HCT116 (cell line): Measurements from ENCODE around the gene C2CD3. TPM values are rescaled to one million over a fixed set of nuclear protein-coding genes. Genes with fewer than 3 reads are reported as not detected.

ENCODE experiments used
- ATAC-seq: fragments of 200-7000 bp; cut with Tn5 transposase; 2 replicates; pipeline ENCODE4 v1.9.1; 2020; ENCODE audit warnings: mild to moderate bottlenecking, moderate library complexity
- BruUV-seq: library from RNA; stranded (reverse); fragments of 400-500 nt; replicated peaks from 2 replicates; lab custom pipeline; 2021; lab: Mats Ljungman, UMichigan
- CTCF ChIA-PET: fragments of 300-600 bp; sonication (Branson Sonifier 250); formaldehyde crosslinking; loops from one replicate; lab custom pipeline; 2021; ENCODE audit warnings: antibody characterized with exemption; lab: Charles Lee
- POLR2A ChIA-PET: fragments of 300-600, 350-600 bp; sonication (Branson Sonifier 250); formaldehyde crosslinking; loops from one replicate; lab custom pipeline; 2021; ENCODE audit warnings: antibody characterized with exemption; lab: Charles Lee
- RAD21 ChIA-PET, 2 experiments: fragments of 300-600 bp; sonication (Branson Sonifier 250); formaldehyde crosslinking; loops; one replicate each; lab custom pipeline; 2023; ENCODE audit warnings: low total read pairs in 2 of 2; ENCODE audit not compliant: uncharacterized antibody in 2 of 2, unreplicated experiment in 2 of 2, low non-redundant PET in 1 of 2; lab: Charles Lee
- DNase-seq: peaks from one replicate; pipeline ENCODE4 v3.0.0-alpha.2; 2010; ENCODE audit warnings: low read depth, low spot score
- H2AFZ ChIP-seq: fragments of 200-600 bp; shearing (Covaris generic), sonication (generic); 2 replicates; pipeline ENCODE4 v1.6.1; 2017; ENCODE audit warnings: low read depth, mixed run types, mixed read lengths, antibody characterized with exemption, low read length; ENCODE audit not compliant: poor library complexity, severe bottlenecking
- H3K27ac ChIP-seq: 2 replicates; pipeline ENCODE4 v1.5.1; 2012; ENCODE audit warnings: low read depth, low read length
- H3K27me3 ChIP-seq: fragments of 200-600 bp; sonication (generic); 2 replicates; pipeline ENCODE4 v1.6.1; 2016; ENCODE audit warnings: mixed run types, low read length, mixed read lengths; ENCODE audit not compliant: insufficient read depth
- H3K36me3 ChIP-seq, 2 experiments: fragments of 200-500 bp in 1 of 2; fragments of 200-600 bp in 1 of 2; sonication (Bioruptor generic) in 1 of 2; sonication (generic) in 1 of 2; 2 replicates each; pipeline versions ENCODE4 v1.5.1 to v1.6.1; 2014 to 2016; ENCODE audit warnings: low read length in 2 of 2, inconsistent platforms in 1 of 2, mixed read lengths in 1 of 2, mixed run types in 1 of 2; ENCODE audit not compliant: insufficient read depth in 2 of 2, control insufficient read depth in 1 of 2
- H3K4me1 ChIP-seq, 2 experiments: fragments of 200-600 bp in 1 of 2; sonication (generic) in 1 of 2; 2 replicates each; pipeline versions ENCODE4 v1.5.1 to v1.6.1; 2012 to 2017; ENCODE audit warnings: low read length in 2 of 2, inconsistent platforms in 1 of 2, mild to moderate bottlenecking in 1 of 2, mixed read lengths in 1 of 2, mixed run types in 1 of 2, moderate library complexity in 1 of 2; ENCODE audit not compliant: insufficient read depth in 2 of 2, control insufficient read depth in 1 of 2
- H3K4me2 ChIP-seq: fragments of 200-600 bp; sonication (generic); 2 replicates; pipeline ENCODE4 v1.6.1; 2017; ENCODE audit warnings: mixed run types, low read length, mixed read lengths
- H3K4me3 ChIP-seq, 2 experiments: fragments of 200-600 bp in 1 of 2; sonication (generic) in 1 of 2; replicated peaks in 1 of 2; 2 replicates each; pipeline ENCODE4 v1.5.1; 2011 to 2016; ENCODE audit warnings: low read length in 2 of 2, control low read depth in 1 of 2, low read depth in 1 of 2, mild to moderate bottlenecking in 1 of 2, mixed read lengths in 1 of 2, mixed run types in 1 of 2
- H3K79me2 ChIP-seq: fragments of 200-600 bp; sonication (generic); 2 replicates; pipeline ENCODE4 v1.6.1; 2017; ENCODE audit warnings: mild to moderate bottlenecking, mixed run types, low read length, moderate library complexity, mixed read lengths; ENCODE audit not compliant: insufficient read depth
- H3K9ac ChIP-seq: fragments of 200-600 bp; sonication (generic); 2 replicates; pipeline ENCODE4 v1.6.1; 2016; ENCODE audit warnings: low read length, mixed read lengths
- H3K9me2 ChIP-seq: fragments of 200-600 bp; sonication (generic), shearing (Covaris generic); 2 replicates; pipeline ENCODE4 v1.6.1; 2017; ENCODE audit warnings: mixed run types, mild to moderate bottlenecking, moderate library complexity; ENCODE audit not compliant: insufficient read depth
- H3K9me3 ChIP-seq, 2 experiments: fragments of 200-500 bp in 1 of 2; fragments of 200-600 bp in 1 of 2; sonication (Bioruptor generic) in 1 of 2; sonication (generic) in 1 of 2; 2 replicates each; pipeline ENCODE4 v1.6.1; 2014 to 2017; ENCODE audit warnings: low read length in 2 of 2, mixed read lengths in 2 of 2, inconsistent platforms in 1 of 2, low read depth in 1 of 2, mild to moderate bottlenecking in 1 of 2, mixed run types in 1 of 2, moderate library complexity in 1 of 2; ENCODE audit not compliant: control insufficient read depth in 1 of 2, insufficient read depth in 1 of 2
- H4K20me1 ChIP-seq: fragments of 200-600 bp; sonication (generic), shearing (Covaris generic); 2 replicates; pipeline ENCODE4 v1.6.1; 2017; ENCODE audit warnings: mixed run types, mild to moderate bottlenecking, moderate library complexity; ENCODE audit not compliant: insufficient read depth
- EZH2 ChIP-seq: fragments of 200-600 bp; sonication (generic); IDR thresholded peaks from 2 replicates; pipeline ENCODE4 v1.6.1; 2017; ENCODE audit warnings: antibody characterized with exemption, mixed run types
- FOSL1 ChIP-seq: IDR thresholded peaks from 2 replicates; pipeline ENCODE4 v1.6.1; 2012; ENCODE audit warnings: low read depth
- MAX ChIP-seq: IDR thresholded peaks from 2 replicates; pipeline ENCODE4 v1.6.1; 2012
- RAD21 ChIP-seq: IDR thresholded peaks from 2 replicates; pipeline ENCODE4 v1.6.1; 2012; ENCODE audit warnings: low read depth, mild to moderate bottlenecking
- REST ChIP-seq: IDR thresholded peaks from 2 replicates; pipeline ENCODE4 v1.6.1; 2012; ENCODE audit warnings: low read depth
- SP1 ChIP-seq: IDR thresholded peaks from 2 replicates; pipeline ENCODE4 v1.6.1; 2012; ENCODE audit warnings: low read depth
- SRF ChIP-seq: IDR thresholded peaks from 2 replicates; pipeline ENCODE4 v1.6.1; 2012; ENCODE audit warnings: low read depth
- YY1 ChIP-seq: IDR thresholded peaks from 2 replicates; pipeline ENCODE4 v1.6.1; 2011; ENCODE audit warnings: low read length, low read depth, moderate library complexity, mild to moderate bottlenecking; ENCODE audit not compliant: insufficient replicate concordance; ENCODE audit errors: extremely low read depth
- ZNF274 ChIP-seq: fragments of 200-500 bp; sonication (Bioruptor generic); IDR thresholded peaks from 2 replicates; pipeline ENCODE4 v1.6.1; 2014; ENCODE audit warnings: mild to moderate bottlenecking, low read depth, low read length, inconsistent platforms
- intact Hi-C: fragments of 100-400 bp; cut with micrococcal nuclease; formaldehyde crosslinking; loops from 2 replicates; pipeline ENCODE4 v1.10.0; 2022
- total RNA-seq: library from RNA; stranded (reverse); gene quantifications from one replicate; pipeline ENCODE4 v1.2.1, GENCODE V29; 2021; ENCODE audit not compliant: unreplicated experiment

Gene C2CD3
- total RNA-seq, 1 experiment from 2014 or later: 30.6 TPM

GRCh38 chr11:74004759-74005615 is 165.8 kb downstream of the C2CD3 start:
- RAD21 ChIA-PET: no interaction called here
- Histone ChIP-seq H3K9me3 (no peaks in the 10 kb centered on the region), H2AFZ (no peak overlapping the region), H3K36me3 (no peaks in the 10 kb centered on the region), H3K27ac (no peak overlapping the region), H3K79me2 (no peaks in the 10 kb centered on the region), H3K9me2 (no peaks in the 10 kb centered on the region), H3K4me3 (no peak overlapping the region), H3K9ac (no peak overlapping the region), H4K20me1 (no peaks in the 10 kb centered on the region), H3K27me3 (no peaks in the 10 kb centered on the region), H3K4me1 (no peaks in the 10 kb centered on the region), H3K4me2 (no peak overlapping the region)
- POLR2A ChIA-PET: no interaction called here
- intact Hi-C loops: no loop called here
- CTCF ChIA-PET: no interaction called here
- ATAC-seq (no peak), DNase-seq (no peak)
- TF ChIP-seq YY1 (no peak), REST (no peak), EZH2 (no peak), MAX (no peak), SP1 (no peak), RAD21 (no peak), FOSL1 (no peak), ZNF274 (no peak), SRF (no peak)
- BruUV-seq: no TSS peak
